Neural progenitor cell (in vitro differentiated cells): ENCODE results near the gene TMEM183A. TPM values are rescaled to one million over a fixed set of nuclear protein-coding genes. Genes with fewer than 3 reads are reported as not detected.

Experiments
- DNase-seq: peaks from one replicate; pipeline ENCODE4 v3.0.0-alpha.2; 2016; ENCODE audit warnings: low spot score
- H2AFZ ChIP-seq: fragments of 200-600 bp; sonication (generic); replicated peaks from 2 replicates; pipeline ENCODE4 v1.6.1; 2016; ENCODE audit warnings: antibody characterized with exemption
- H3F3A ChIP-seq: fragments of 200-600 bp; sonication (generic); 2 replicates; pipeline ENCODE4 v1.6.1; 2016; ENCODE audit warnings: antibody characterized with exemption, low read depth
- H3K27ac ChIP-seq: fragments of 200-600 bp; sonication (generic); 2 replicates; pipeline ENCODE4 v1.5.1; 2016; ENCODE audit warnings: mild to moderate bottlenecking
- H3K27me3 ChIP-seq: fragments of 200-600 bp; sonication (generic); 2 replicates; pipeline ENCODE4 v1.6.1; 2016; ENCODE audit warnings: mild to moderate bottlenecking, moderate library complexity
- H3K36me3 ChIP-seq: fragments of 200-600 bp; sonication (generic); 2 replicates; pipeline ENCODE4 v1.5.1; 2016
- H3K4me1 ChIP-seq: fragments of 200-600 bp; sonication (generic); 2 replicates; pipeline ENCODE4 v1.6.1; 2016; ENCODE audit warnings: mixed run types
- H3K4me2 ChIP-seq: fragments of 200-600 bp; sonication (generic); 2 replicates; pipeline ENCODE4 v1.6.1; 2016
- H3K4me3 ChIP-seq: fragments of 200-600 bp; sonication (generic); 2 replicates; pipeline ENCODE4 v1.5.1; 2016
- H3K79me2 ChIP-seq: fragments of 200-600 bp; sonication (generic); 2 replicates; pipeline ENCODE4 v1.6.1; 2016; ENCODE audit warnings: low read depth
- H3K9ac ChIP-seq: fragments of 200-600 bp; sonication (generic); 2 replicates; pipeline ENCODE4 v1.6.1; 2016
- H3K9me3 ChIP-seq: fragments of 200-600 bp; sonication (generic); 2 replicates; pipeline ENCODE4 v1.5.1; 2016; ENCODE audit warnings: low read depth
- H4K20me1 ChIP-seq: fragments of 200-600 bp; sonication (generic); 2 replicates; pipeline ENCODE4 v1.6.1; 2016; ENCODE audit warnings: low read depth
- H3K27ac Mint-ChIP-seq: 3 replicates; pipeline ENCODE4 v1.8.0; 2021; ENCODE audit warnings: mixed read lengths
- H3K27me3 Mint-ChIP-seq: 2 replicates; pipeline ENCODE4 v1.8.0; 2022; ENCODE audit warnings: low read depth, mild to moderate bottlenecking, inconsistent platforms, moderate library complexity, mixed read lengths; ENCODE audit not compliant: insufficient read depth
- H3K36me3 Mint-ChIP-seq: 3 replicates; pipeline ENCODE4 v1.8.0; 2021; ENCODE audit warnings: mixed read lengths
- H3K4me1 Mint-ChIP-seq: 3 replicates; pipeline ENCODE4 v1.8.0; 2021; ENCODE audit warnings: mixed read lengths
- H3K4me3 Mint-ChIP-seq: 3 replicates; pipeline ENCODE4 v1.8.0; 2021; ENCODE audit warnings: mild to moderate bottlenecking, moderate library complexity, mixed read lengths
- H3K9me3 Mint-ChIP-seq: 3 replicates; pipeline ENCODE4 v1.8.0; 2020; ENCODE audit warnings: mixed read lengths
- EZH2 ChIP-seq: fragments of 200-600 bp; sonication (generic); IDR thresholded peaks from 2 replicates; pipeline ENCODE4 v1.6.1; 2017; ENCODE audit warnings: antibody characterized with exemption, mild to moderate bottlenecking, moderate library complexity
- EZH2phosphoT487 ChIP-seq: fragments of 200-600 bp; sonication (generic); IDR thresholded peaks from 2 replicates; pipeline ENCODE4 v1.6.1; 2017; ENCODE audit warnings: antibody characterized with exemption
- total RNA-seq: library from RNA; depleted of rRNA; stranded (reverse); fragments of >200 nt; gene quantifications from 2 replicates; pipeline ENCODE4 v1.2.3, GENCODE V29; 2015; ENCODE audit warnings: low replicate concordance
- TF ChIP-seq, protein P1 (sequence below): fragments of 200-600 bp; sonication (generic); IDR thresholded peaks from 2 replicates; pipeline ENCODE4 v1.5.1; 2017; ENCODE audit warnings: antibody characterized with exemption, mild to moderate bottlenecking

The TMEM183A gene
- total RNA-seq, 1 donor from 2014 or later = 92.4 TPM

DNA sequence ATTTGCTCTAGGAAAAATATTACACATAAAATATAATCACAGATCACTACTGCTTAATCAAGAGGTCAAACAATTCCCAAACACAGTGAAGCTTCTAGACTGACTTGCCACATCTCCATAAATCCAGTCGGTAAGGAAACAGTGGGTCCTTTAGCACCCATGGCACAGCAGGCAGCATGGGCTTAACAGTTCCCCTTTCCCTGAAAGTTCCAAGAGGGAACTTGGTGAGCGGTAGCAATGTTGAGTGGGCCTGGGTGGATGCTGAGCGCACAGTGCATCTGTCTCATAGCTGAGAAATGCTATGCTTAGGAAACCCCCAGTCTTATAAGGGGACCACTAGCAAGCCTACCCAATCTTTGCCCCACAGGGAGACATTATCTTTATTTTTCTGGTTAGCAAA lies 32.3 kb upstream of the TMEM183A start:
- Histone ChIP-seq H3K79me2 (no peaks in the 10 kb centered on the region), H4K20me1 (no peaks in the 10 kb centered on the region), H3F3A (no peaks in the 10 kb centered on the region), H3K4me1 (no peaks in the 10 kb centered on the region), H3K4me3 (no peak overlapping the region), H3K27ac (no peak overlapping the region), H3K9me3 (no peaks in the 10 kb centered on the region), H3K4me2 (no peak overlapping the region), H2AFZ (no peak overlapping the region), H3K36me3 (no peaks in the 10 kb centered on the region), H3K9ac (no peak overlapping the region), H3K27me3 (peaks cover 11% of the 10 kb centered on the region)
- DNase-seq = no peak
- H3K4me3 Mint-ChIP-seq = no peak overlapping the region
- H3K27me3 Mint-ChIP-seq = peaks cover 18% of the 10 kb centered on the region
- peaks cover 3% of the 10 kb centered on the region for H3K4me1 Mint-ChIP-seq
- H3K27ac Mint-ChIP-seq = no peak overlapping the region
- H3K36me3 Mint-ChIP-seq = no peaks in the 10 kb centered on the region
- TF ChIP-seq EZH2 (no peak), EZH2phosphoT487 (no peak)
- TF ChIP-seq, protein P1, sequence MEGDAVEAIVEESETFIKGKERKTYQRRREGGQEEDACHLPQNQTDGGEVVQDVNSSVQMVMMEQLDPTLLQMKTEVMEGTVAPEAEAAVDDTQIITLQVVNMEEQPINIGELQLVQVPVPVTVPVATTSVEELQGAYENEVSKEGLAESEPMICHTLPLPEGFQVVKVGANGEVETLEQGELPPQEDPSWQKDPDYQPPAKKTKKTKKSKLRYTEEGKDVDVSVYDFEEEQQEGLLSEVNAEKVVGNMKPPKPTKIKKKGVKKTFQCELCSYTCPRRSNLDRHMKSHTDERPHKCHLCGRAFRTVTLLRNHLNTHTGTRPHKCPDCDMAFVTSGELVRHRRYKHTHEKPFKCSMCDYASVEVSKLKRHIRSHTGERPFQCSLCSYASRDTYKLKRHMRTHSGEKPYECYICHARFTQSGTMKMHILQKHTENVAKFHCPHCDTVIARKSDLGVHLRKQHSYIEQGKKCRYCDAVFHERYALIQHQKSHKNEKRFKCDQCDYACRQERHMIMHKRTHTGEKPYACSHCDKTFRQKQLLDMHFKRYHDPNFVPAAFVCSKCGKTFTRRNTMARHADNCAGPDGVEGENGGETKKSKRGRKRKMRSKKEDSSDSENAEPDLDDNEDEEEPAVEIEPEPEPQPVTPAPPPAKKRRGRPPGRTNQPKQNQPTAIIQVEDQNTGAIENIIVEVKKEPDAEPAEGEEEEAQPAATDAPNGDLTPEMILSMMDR = no peak
- no peaks in the 10 kb centered on the region for H3K9me3 Mint-ChIP-seq

DNA sequence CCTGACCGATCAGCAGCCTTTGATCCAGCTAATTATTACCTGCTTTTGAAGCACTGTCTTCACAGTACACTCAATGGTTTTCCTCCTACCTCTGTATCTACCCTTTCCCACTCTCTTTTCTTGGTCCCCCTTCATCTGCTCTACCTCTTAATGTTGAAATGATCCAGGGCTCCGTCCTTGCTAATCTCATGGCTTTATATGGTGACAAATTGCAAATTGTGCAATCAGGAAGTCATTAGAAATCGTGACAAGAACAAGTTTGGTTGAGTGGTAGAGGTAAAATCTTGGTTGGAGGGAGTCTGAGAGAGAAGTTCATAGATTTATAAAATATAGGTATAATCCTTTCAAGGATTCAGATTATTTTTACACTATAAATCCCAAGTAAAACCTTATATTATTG lies 30.5 kb upstream of the TMEM183A start:
- H3K27ac Mint-ChIP-seq = no peak overlapping the region
- peaks cover 13% of the 10 kb centered on the region for H3K27me3 Mint-ChIP-seq
- no peaks in the 10 kb centered on the region for H3K36me3 Mint-ChIP-seq
- H3K4me3 ChIP-seq = no peak overlapping the region
- H3K79me2 ChIP-seq = no peaks in the 10 kb centered on the region
- DNase-seq = no peak
- no peak overlapping the region for H3K4me3 Mint-ChIP-seq
- H3K9ac ChIP-seq = no peak overlapping the region
- no peak overlapping the region for H2AFZ ChIP-seq
- no peaks in the 10 kb centered on the region for H3K4me1 ChIP-seq
- no peaks in the 10 kb centered on the region for H3F3A ChIP-seq
- no peaks in the 10 kb centered on the region for H3K9me3 ChIP-seq
- no peaks in the 10 kb centered on the region for H4K20me1 ChIP-seq
- TF ChIP-seq, protein P1 = no peak
- TF ChIP-seq EZH2phosphoT487 (no peak), EZH2 (no peak)
- no peaks in the 10 kb centered on the region for H3K36me3 ChIP-seq
- H3K4me2 ChIP-seq = no peak overlapping the region
- H3K27ac ChIP-seq = no peak overlapping the region
- peaks cover 11% of the 10 kb centered on the region for H3K27me3 ChIP-seq
- no peaks in the 10 kb centered on the region for H3K9me3 Mint-ChIP-seq
- H3K4me1 Mint-ChIP-seq = peaks cover 3% of the 10 kb centered on the region

DNA sequence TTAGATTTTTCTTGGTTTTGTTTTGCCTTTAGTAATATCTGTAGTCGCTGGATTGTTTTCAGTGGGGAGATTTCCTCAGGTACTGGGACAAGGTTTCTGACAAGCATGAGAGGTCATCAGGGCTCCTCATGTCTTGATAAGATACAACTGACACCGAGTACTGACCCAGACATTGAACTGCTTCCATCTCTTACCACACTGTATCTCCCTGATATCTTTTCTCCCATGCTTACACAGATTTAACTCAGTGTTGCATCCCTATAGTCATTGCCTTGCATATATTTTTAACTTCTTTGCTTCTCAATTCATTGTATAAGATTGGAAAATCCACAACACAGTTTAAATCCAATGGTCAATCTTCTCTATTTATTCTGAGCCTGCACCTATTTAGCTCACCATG lies 27.7 kb upstream of the TMEM183A start:
- peaks cover 3% of the 10 kb centered on the region for H3K27me3 ChIP-seq
- H3K36me3 ChIP-seq = no peaks in the 10 kb centered on the region
- no peak overlapping the region for H3K4me2 ChIP-seq
- no peak overlapping the region for H2AFZ ChIP-seq
- TF ChIP-seq, protein P1 = no peak
- TF ChIP-seq EZH2phosphoT487 (no peak), EZH2 (no peak)
- Mint-ChIP-seq H3K4me1 (peaks cover 3% of the 10 kb centered on the region), H3K36me3 (no peaks in the 10 kb centered on the region), H3K27me3 (peaks cover 10% of the 10 kb centered on the region), H3K4me3 (no peak overlapping the region), H3K9me3 (no peaks in the 10 kb centered on the region), H3K27ac (no peak overlapping the region)
- no peaks in the 10 kb centered on the region for H4K20me1 ChIP-seq
- no peaks in the 10 kb centered on the region for H3K9me3 ChIP-seq
- H3K9ac ChIP-seq = no peak overlapping the region
- no peaks in the 10 kb centered on the region for H3K4me1 ChIP-seq
- DNase-seq = no peak
- no peak overlapping the region for H3K4me3 ChIP-seq
- H3K79me2 ChIP-seq = no peaks in the 10 kb centered on the region
- no peaks in the 10 kb centered on the region for H3F3A ChIP-seq
- H3K27ac ChIP-seq = no peak overlapping the region
